K562 treated with DMSO at 1 percent for 4 hours (cell line): ENCODE measurements around the gene SECISBP2. TPM values are rescaled to one million over a fixed set of nuclear protein-coding genes. Genes with fewer than 3 reads are reported as not detected.

Experiments used
- total RNA-seq: library from RNA; unstranded; fragments of 300-600 nt; gene quantifications from 2 replicates; pipeline ENCODE4 v1.2.3, GENCODE V29; 2022; ENCODE audit not compliant: insufficient read depth

Gene SECISBP2
- total RNA-seq: 12.7 and 17.7 TPM in 2 replicates

GRCh38 chr9:89318123-89319014 is at the start of gene SECISBP2:
TSS of gene SECISBP2 (plus strand) at chr9:89318500. CDS start at chr9:89318577, 77 bp downstream.

GRCh38 chr9:89310475-89311345 is 7.6 kb upstream of the SECISBP2 start, which contains the start of gene CKS2:
TSS of gene CKS2 (plus strand) at chr9:89311195. CDS start at chr9:89311293, 98 bp downstream.

Other genes with a start within 250 kb of the SECISBP2 start
- gene SHC3, start 139.7 kb upstream of the SECISBP2 start, total RNA-seq: not detected in 2 replicates
- gene CKS2, start 7.3 kb upstream of the SECISBP2 start, total RNA-seq: 231 and 256 TPM in 2 replicates
- gene SEMA4D, start 179.6 kb downstream of the SECISBP2 start, total RNA-seq: 0.75 and 1.9 TPM in 2 replicates